Glomerular visceral epithelial cell (primary cell): Measurements from ENCODE around the gene ST3GAL2.
"Not testable (repeated sequence)": the region's sequence is repeated elsewhere in the genome, so short reads cannot be mapped to it uniquely, and the experiment has no call there.

ENCODE experiments used
- DNase-seq: peaks from one replicate; pipeline ENCODE4 v3.0.0-alpha.2; 2016; ENCODE audit errors: extremely low spot score

Gene ST3GAL2

DNA sequence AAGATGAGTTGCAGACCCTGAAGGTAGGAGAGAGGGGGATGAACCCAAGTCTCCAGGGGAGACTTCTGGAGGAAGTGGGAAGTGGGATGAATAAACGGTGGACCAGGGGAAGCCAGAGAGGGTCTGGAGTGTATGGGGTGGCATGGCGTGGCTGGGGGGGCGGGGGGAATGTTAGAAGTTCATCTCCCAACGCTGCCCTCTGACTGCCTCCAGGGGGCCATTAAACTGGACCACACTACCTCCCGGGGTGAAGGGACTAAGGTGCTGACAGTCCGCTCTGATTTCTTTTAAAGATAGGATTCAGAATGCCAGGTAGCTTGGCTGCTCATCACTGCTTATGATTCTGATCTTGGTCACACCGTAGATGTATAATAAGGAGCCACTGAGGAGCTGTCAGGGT lies 21.2 kb downstream of the ST3GAL2 start:
- DNase-seq: no peak

GRCh38 chr16:70416748-70417616 lies 21.9 kb downstream of the ST3GAL2 start:
- peak; percentile 40 for DNase-seq

GRCh38 chr16:70413572-70413971 lies 25.3 kb downstream of the ST3GAL2 start:
- not testable (repeated sequence) for DNase-seq

DNA sequence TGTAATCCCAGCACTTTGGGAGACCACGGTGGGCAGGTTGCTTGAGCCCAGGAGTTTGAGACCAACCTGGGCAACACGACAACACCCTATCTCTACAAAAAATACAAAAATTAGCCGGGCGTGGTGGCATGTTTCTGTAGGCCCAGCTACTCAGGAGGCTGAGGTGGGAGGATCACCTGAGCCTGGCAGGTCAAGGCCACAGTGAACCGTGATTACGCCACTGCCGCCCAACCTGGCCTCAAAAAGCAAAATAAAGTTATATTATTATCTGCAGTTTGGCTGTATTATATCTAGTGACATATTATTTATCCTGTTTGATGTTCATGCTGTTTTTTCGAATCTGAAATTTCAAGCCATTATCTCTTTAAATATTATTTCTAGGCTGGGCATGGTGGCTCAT lies 26.5 kb downstream of the ST3GAL2 start:
- no peak for DNase-seq

DNA sequence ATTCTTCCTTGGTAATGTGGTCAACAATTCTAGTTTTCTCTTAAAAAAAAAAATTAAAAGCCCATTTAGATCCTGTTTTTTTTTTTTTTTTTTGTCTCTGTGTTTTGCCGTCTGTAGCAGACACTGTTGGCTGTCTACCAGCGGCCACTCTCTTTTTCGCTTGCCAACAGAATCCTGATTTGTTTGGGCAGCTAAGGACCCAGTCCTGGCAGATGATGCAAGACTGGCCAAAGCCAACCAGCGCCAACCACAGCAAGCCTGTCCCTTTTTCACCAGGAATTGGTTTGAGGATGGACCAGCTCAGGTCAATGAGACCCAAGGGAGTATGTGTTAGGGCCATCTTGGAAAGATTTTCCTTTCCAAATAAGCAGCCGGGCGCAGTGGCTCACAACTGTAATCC lies 28.2 kb downstream of the ST3GAL2 start:
- no peak for DNase-seq

DNA sequence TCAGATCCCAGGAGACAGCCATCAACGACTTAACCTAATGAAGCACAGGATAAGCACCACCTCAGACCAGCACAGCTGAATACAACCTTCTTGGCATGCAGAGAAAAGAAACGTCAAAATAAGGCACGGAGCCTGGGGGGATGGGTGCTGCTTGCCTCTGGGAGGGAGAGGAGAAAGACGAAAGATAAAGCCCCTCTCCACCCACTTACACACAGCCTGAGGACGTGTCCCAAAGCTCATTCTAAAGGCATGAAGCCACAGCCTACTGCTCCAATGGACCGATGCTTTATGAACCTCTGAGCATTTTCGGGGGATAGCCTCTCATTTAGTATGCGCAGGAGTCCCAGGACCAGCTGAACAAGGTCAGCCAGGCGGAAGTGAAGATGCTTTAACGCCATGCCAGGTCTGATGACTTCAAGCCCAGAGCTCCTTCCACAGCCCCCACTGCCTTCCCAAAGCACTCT lies 31.1 kb downstream of the ST3GAL2 start:
- no peak for DNase-seq

- DNase-seq: not testable (repeated sequence)
Measured at GRCh38 chr16:70406104-70406503, 32.8 kb downstream of the ST3GAL2 start.

- DNase-seq: no peak
Measured at GRCh38 chr16:70402916-70403659, 35.8 kb downstream of the ST3GAL2 start.

- no peak for DNase-seq
Measured at GRCh38 chr16:70399951-70400350, 38.9 kb downstream of the ST3GAL2 start.

GRCh38 chr16:70399381-70399780 lies 39.5 kb downstream of the ST3GAL2 start:
- no peak for DNase-seq

DNA sequence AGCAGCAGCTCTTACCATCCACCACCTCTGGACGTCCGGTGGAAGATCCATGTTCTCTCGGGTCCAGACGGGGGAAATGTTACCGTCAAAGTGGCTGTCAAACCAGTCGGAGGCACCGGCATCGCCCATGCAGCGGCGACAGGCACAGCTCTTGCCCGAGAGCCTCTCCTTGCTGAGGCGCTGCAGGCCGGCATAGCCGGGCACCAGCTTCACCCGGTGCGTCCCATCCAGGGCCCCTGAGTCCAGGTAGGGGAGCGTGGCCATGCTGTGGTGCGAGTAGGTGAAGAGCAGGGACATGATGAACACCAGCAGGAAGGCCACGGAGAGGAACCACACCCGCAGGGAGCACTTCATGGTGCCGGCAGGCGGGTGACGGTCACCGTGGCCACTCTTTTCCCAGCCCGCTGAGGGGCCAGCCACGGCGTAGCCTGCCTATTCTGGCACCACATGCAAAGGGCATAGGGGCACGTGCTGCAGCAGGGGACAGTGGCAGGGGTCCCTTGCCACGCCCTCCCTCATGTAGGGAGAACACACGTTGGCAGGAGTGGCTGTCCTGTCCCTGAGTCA lies 40.6 kb downstream of the ST3GAL2 start:
- no peak for DNase-seq

DNA sequence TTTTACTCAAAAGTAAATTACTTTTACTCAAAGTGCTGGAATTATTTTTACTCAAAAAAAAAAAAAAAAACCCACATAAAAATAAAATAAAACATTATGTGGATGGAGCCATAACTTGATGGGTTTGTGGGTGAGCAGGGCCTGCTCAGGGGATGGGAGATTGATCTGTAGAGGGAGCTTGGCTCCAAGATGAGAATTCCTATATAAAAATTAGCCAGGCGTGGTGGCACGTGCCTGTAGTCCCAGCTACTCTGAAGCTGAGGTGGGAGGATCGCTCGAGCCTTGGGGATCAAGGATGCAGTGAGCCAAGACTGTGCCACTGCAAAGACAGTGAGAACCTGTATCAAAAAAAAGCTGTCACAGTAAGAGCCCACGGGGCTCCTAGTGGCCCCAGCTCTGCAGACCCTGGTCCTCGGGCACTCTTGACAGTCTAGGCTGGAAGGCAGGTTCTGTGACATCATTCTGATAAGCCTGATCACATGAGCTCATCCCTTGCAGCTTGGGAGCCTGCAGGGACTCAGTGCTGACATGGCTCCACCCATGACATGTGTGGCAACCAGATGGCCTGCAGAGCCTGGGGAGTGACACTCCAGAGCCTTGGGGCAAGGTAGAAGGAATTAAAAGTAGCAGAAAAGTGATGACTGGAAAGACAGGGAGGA lies 42.5 kb downstream of the ST3GAL2 start:
- no peak for DNase-seq

- peak; percentile 42 for DNase-seq
Measured at GRCh38 chr16:70395345-70395901, 43.5 kb downstream of the ST3GAL2 start.

DNA sequence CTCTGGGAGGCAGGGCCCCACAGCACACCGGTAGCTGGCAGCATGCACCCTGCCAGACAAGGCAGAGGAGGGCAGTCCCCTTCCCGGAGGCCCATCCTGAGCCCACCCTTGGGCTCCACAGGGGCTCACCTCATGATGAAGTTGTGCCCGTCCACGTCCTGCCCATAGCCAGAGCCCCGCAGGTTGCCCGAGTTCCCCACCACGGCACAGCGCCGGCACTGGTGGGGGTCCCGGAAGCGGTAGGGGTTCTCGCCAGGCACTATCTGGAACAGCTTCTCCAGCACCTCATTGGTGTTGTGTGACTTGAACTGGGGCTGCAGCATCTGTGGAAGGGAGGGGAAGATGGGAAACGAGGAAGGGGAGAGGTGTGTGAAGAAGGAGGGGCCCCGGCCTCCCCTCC lies 44.0 kb downstream of the ST3GAL2 start:
- no peak for DNase-seq

GRCh38 chr16:70393662-70394061 lies 45.2 kb downstream of the ST3GAL2 start:
- DNase-seq: no peak

DNA sequence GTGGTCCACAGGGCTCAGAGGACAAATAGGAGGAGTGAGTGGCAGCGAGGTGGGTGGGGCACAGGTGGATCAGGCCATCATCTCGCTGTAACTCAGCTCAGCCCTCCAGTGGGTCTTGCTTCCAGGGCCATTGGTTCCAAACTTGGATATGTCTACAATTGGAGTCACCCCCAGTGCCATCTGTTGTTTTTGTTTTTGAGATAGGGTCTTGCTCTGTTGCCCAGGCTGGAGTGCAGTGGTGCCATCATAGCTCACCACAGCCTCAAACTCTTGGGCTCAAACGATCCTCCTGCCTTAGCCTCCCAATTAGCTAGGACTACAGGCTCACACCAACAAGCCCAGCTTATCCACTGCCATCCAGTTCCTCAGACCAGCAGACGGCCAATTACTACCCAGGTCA lies 46.3 kb downstream of the ST3GAL2 start:
- DNase-seq: no peak

- peak; percentile 30 for DNase-seq
Measured at GRCh38 chr16:70391881-70392481, 46.9 kb downstream of the ST3GAL2 start.

GRCh38 chr16:70391446-70391845 lies 47.5 kb downstream of the ST3GAL2 start:
- DNase-seq: no peak

DNA sequence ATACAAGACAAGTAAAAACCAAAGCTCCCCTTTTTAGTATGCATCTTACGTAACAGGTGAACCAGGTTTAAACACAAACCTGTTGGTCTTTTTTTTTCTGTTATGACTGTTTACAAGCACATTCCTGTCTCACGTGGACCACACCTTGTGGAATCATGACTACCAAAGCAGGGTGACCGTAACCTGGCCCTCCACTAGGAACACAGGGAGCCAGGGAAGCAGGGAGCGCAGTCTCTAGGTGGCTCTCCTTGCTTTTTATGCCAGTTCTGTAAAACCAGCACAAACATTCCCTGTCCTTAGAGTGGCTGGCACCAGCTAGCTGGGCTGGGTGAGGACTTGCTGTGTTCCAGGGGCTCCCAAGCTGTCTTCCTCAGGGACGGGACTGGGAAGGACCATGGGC lies 48.1 kb downstream of the ST3GAL2 start:
- no peak for DNase-seq

DNA sequence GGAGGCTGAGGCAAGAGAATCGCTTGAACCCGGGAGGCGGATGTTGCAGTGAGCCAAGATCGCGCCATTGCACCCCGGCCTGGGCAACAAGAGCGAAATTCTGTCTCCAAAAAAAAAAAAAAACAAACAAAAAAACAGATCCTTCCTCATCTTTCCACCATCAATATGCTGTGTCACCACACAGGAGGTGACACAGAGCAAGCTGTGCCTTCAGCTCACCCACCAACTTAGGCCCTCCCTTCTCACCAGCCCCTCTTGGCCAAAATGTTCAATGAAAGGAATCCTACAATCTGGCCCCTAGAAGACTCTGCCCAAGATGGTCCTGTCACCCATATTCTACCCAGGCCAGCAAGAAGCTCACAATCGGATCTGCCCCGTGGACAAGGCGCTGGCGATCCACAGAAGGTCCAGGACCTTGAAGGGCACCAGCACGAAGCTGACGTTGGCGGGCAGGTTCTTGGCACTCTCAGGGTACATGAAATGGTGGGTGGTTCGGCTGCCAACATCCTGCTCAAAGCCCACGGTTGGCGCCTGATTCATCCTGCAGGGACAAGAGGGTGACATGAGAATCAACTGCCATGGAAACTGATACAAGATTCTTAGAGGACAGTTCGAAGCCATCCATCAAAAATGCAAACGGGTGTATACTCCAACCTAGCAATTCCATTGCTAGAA lies 50.8 kb downstream of the ST3GAL2 start:
- no peak for DNase-seq
